Tibial nerve (tissue), 4 donors: Measurements from ENCODE around the gene CSNK1D.

Experiments
- CTCF ChIP-seq, 5 experiments: fragments of 200-600 bp in 3 of 5; fragments of 450-650 bp in 2 of 5; sonication (generic) in 3 of 5; IDR thresholded peaks; one replicate each; pipeline ENCODE4 v1.5.1; 2016 to 2019; ENCODE audit warnings: antibody characterized with exemption in 5 of 5, mild to moderate bottlenecking in 3 of 5, moderate library complexity in 2 of 5
- EP300 ChIP-seq, 2 donors: sonication (generic); formaldehyde crosslinking; IDR thresholded peaks; one replicate each; pipeline ENCODE4 v1.6.1; 2017; ENCODE audit warnings: antibody characterized with exemption in 2 of 2, mild to moderate bottlenecking in 1 of 2

GRCh38 chr17:82287868-82288801 lies 14.6 kb upstream of the CSNK1D start:
- TF ChIP-seq EP300 (IDR thresholded peaks at IDR 0.05) (peak in 1 of 2 donors; percentile 18), CTCF (IDR thresholded peaks at IDR 0.05) (no peak)
